Measurements from ENCODE around the gene PIK3CG.
"Not testable (repeated sequence)": the region's sequence is repeated elsewhere in the genome, so short reads cannot be mapped to it uniquely, and the experiment has no call there.

Gene PIK3CG

GRCh38 chr7:106944035-106944665 is 79.1 kb downstream of the PIK3CG start:
- DNase-seq: no peak

GRCh38 chr7:106947244-106947728 is 82.2 kb downstream of the PIK3CG start:
- peak; percentile 27 for DNase-seq

- no peak for DNase-seq
Observed at GRCh38 chr7:106952001-106952657, 87.0 kb downstream of the PIK3CG start.

- no peak for DNase-seq
Observed at GRCh38 chr7:106952658-106953231, 87.7 kb downstream of the PIK3CG start.

- DNase-seq: no peak
Observed at GRCh38 chr7:106954840-106955239, 89.8 kb downstream of the PIK3CG start.

GRCh38 chr7:106955857-106956256 is 90.8 kb downstream of the PIK3CG start:
- not testable (repeated sequence) for DNase-seq
